ENCODE measurements around the gene SUN5.

DNA sequence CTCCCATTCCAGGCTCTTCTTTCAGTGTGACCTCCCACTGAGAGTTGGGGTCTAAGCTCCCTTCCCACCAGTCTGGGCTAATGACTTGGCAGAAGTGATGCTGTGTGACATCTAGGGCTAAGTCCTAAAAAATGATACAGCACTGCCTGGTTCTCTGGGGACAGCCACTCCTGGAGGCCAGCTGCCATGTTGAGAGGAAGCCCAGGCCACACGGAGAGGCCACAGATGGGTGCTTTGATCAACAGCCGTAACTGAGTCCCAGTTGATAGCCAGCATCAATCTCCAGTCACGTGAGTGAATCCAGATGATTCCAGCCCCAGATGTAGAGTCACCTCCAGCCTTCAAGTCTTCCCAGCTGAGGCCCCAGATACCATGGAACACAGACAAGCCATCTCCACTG lies 13.8 kb downstream of the SUN5 start:
- TF ChIP-seq CREB1 (IDR thresholded peaks at IDR 0.05; ENCODE audit: low read depth), result no peak
- TF ChIP-seq TAF1 (IDR thresholded peaks at IDR 0.05; ENCODE audit: low read depth), result no peak
- no peak for TF ChIP-seq TEAD4 (IDR thresholded peaks at IDR 0.05)

Data from Ishikawa (cell line).